SK-N-SH treated with all-trans-retinoic acid at 6 μM for 48 hours (cell line): ENCODE measurements around the gene ACADVL.

Experiments used
- ATAC-seq: fragments of 200-7000 bp; cut with Tn5 transposase; 3 replicates; pipeline ENCODE4 v1.9.1; 2020; ENCODE audit warnings: mild to moderate bottlenecking, moderate library complexity
- ARNTL ChIP-seq: fragments of 450-650 bp; formaldehyde crosslinking; IDR thresholded peaks from 2 replicates; pipeline ENCODE4 v1.5.0; 2020; ENCODE audit warnings: low read depth, mild to moderate bottlenecking, moderate library complexity, borderline replicate concordance
- BACH2 ChIP-seq: fragments of 250-450 bp; sonication (Bioruptor Pico); IDR thresholded peaks from 2 replicates; pipeline ENCODE4 v1.9.0; 2021; ENCODE audit warnings: mild to moderate bottlenecking, borderline replicate concordance
- CSDC2 ChIP-seq: fragments of 250-450 bp; sonication (Bioruptor Pico); IDR thresholded peaks from 2 replicates; pipeline ENCODE4 v1.5.0; 2020; ENCODE audit warnings: mild to moderate bottlenecking, moderate library complexity
- ESRRG ChIP-seq: fragments of 250-450 bp; sonication (Bioruptor Pico); IDR thresholded peaks from 2 replicates; pipeline ENCODE4 v1.6.1; 2021; ENCODE audit warnings: mild to moderate bottlenecking
- GLIS3 ChIP-seq: fragments of 250-450 bp; sonication (Bioruptor Pico); IDR thresholded peaks from 2 replicates; pipeline ENCODE4 v1.5.0; 2020; ENCODE audit warnings: mild to moderate bottlenecking, moderate library complexity
- ISL1 ChIP-seq: fragments of 250-450 bp; sonication (Bioruptor Pico); IDR thresholded peaks from 2 replicates; pipeline ENCODE4 v2.1.2; 2022; ENCODE audit warnings: mild to moderate bottlenecking, moderate library complexity
- OSR1 ChIP-seq: fragments of 250-450 bp; sonication (Bioruptor Pico); IDR thresholded peaks from 2 replicates; pipeline ENCODE4 v1.8.0; 2022; ENCODE audit warnings: moderate library complexity, mild to moderate bottlenecking, inconsistent platforms
- PPARA ChIP-seq: fragments of 250-450 bp; sonication (Bioruptor Pico); IDR thresholded peaks from 2 replicates; pipeline ENCODE4 v1.5.0; 2020; ENCODE audit warnings: mild to moderate bottlenecking, borderline replicate concordance
- RARB ChIP-seq: fragments of 250-450 bp; sonication (Bioruptor Pico); IDR thresholded peaks from 2 replicates; pipeline ENCODE4 v1.8.0; 2021; ENCODE audit warnings: mild to moderate bottlenecking, moderate library complexity
- TCF4 ChIP-seq: fragments of 250-450 bp; sonication (Bioruptor Pico); IDR thresholded peaks from 2 replicates; pipeline ENCODE4 v1.8.0; 2021; ENCODE audit warnings: mild to moderate bottlenecking, moderate library complexity, borderline replicate concordance
- TOX ChIP-seq: fragments of 250-450 bp; sonication (Bioruptor Pico); IDR thresholded peaks from 2 replicates; pipeline ENCODE4 v1.8.0; 2021; ENCODE audit warnings: mild to moderate bottlenecking, moderate library complexity, borderline replicate concordance
- ZC3H10 ChIP-seq: fragments of 250-450 bp; sonication (Bioruptor Pico); IDR thresholded peaks from 2 replicates; pipeline ENCODE4 v1.5.1; 2021; ENCODE audit warnings: mild to moderate bottlenecking, moderate library complexity
- ZFP3 ChIP-seq: fragments of 250-450 bp; sonication (Bioruptor Pico); IDR thresholded peaks from 2 replicates; pipeline ENCODE4 v1.5.0; 2020; ENCODE audit warnings: mild to moderate bottlenecking, moderate library complexity
- ZFP30 ChIP-seq: fragments of 450-650 bp; formaldehyde crosslinking; IDR thresholded peaks from 2 replicates; pipeline ENCODE4 v1.5.0; 2022; ENCODE audit warnings: mild to moderate bottlenecking, moderate library complexity
- ZNF565 ChIP-seq: fragments of 450-650 bp; formaldehyde crosslinking; conservative IDR thresholded peaks from 2 replicates; pipeline ENCODE4 v1.5.0; 2020; ENCODE audit warnings: low read depth, mild to moderate bottlenecking, moderate library complexity
- ZNF70 ChIP-seq: fragments of 450-650 bp; formaldehyde crosslinking; IDR thresholded peaks from 2 replicates; pipeline ENCODE4 v1.5.0; 2020; ENCODE audit warnings: mild to moderate bottlenecking, moderate library complexity
- ZNF8 ChIP-seq: fragments of 450-650 bp; formaldehyde crosslinking; IDR thresholded peaks from 2 replicates; pipeline ENCODE4 v1.5.0; 2020; ENCODE audit warnings: mild to moderate bottlenecking, moderate library complexity
- TF ChIP-seq, protein P1 (sequence below): fragments of 250-450 bp; sonication (Bioruptor Pico); IDR thresholded peaks from 2 replicates; pipeline ENCODE4 v1.8.0; 2020; ENCODE audit warnings: mild to moderate bottlenecking, moderate library complexity, borderline replicate concordance
- TF ChIP-seq, protein P2 (sequence below): fragments of 250-450 bp; sonication (Bioruptor Pico); IDR thresholded peaks from 2 replicates; pipeline ENCODE4 v1.5.1; 2021; ENCODE audit warnings: mild to moderate bottlenecking, moderate library complexity
- TF ChIP-seq, protein P3 (sequence below): fragments of 250-450 bp; sonication (Bioruptor Pico); IDR thresholded peaks from 2 replicates; pipeline ENCODE4 v1.5.1; 2020; ENCODE audit warnings: low read depth, mild to moderate bottlenecking, moderate library complexity
- TF ChIP-seq, protein P4 (sequence below): fragments of 250-450 bp; sonication (Bioruptor Pico); IDR thresholded peaks from 2 replicates; pipeline ENCODE4 v1.8.0; 2021; ENCODE audit warnings: low read depth, mild to moderate bottlenecking, moderate library complexity, borderline replicate concordance
- TF ChIP-seq, protein P5 (sequence below): fragments of 250-450 bp; sonication (Bioruptor Pico); IDR thresholded peaks from 2 replicates; pipeline ENCODE4 v1.5.0; 2020; ENCODE audit warnings: mild to moderate bottlenecking, moderate library complexity

Gene ACADVL

DNA sequence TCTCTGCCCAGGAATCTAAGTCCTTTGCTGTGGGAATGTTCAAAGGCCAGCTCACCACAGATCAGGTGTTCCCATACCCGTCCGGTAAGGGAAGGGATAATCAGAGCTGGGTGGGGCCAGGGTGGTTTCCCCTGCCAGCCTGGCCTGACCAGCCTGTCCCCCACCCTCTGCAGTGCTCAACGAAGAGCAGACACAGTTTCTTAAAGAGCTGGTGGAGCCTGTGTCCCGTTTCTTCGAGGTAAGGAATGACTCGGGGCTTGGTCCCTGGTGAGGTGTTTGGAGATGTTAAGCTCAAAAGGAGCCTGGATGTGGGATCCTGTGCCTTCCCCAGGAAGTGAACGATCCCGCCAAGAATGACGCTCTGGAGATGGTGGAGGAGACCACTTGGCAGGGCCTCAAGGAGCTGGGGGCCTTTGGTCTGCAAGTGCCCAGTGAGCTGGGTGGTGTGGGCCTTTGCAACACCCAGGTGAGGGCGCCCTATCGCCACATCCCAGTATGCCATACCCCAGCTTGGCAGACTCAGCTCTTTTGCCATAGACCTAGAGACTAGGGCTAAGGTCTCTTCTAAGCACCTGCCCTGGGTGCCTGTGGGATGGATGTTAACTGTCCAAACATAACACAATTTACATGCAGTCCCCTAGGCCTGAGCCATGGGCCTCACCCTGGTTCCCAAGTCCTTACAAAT is 997 bp downstream of the ACADVL start:
- ATAC-seq = peak; percentile 63
- peak; percentile 45; the same call in 1 of the 2 replicates for TF ChIP-seq ZNF70 (CRISPR knock-in tag)
- peak; percentile 84 for TF ChIP-seq GLIS3 (CRISPR knock-in tag)
- 0 out of 2 replicates have a peak, but pooled peaks have one; percentile 16 for TF ChIP-seq ESRRG (CRISPR knock-in tag)
- TF ChIP-seq ISL1 = no peak
- TF ChIP-seq ZC3H10 = 0 out of 2 replicates have a peak, but pooled peaks have one; percentile 4
- TF ChIP-seq CSDC2 = no peak
- no peak for TF ChIP-seq BACH2
- TF ChIP-seq ZFP3 (CRISPR knock-in tag) = no peak
- TF ChIP-seq, protein P1, sequence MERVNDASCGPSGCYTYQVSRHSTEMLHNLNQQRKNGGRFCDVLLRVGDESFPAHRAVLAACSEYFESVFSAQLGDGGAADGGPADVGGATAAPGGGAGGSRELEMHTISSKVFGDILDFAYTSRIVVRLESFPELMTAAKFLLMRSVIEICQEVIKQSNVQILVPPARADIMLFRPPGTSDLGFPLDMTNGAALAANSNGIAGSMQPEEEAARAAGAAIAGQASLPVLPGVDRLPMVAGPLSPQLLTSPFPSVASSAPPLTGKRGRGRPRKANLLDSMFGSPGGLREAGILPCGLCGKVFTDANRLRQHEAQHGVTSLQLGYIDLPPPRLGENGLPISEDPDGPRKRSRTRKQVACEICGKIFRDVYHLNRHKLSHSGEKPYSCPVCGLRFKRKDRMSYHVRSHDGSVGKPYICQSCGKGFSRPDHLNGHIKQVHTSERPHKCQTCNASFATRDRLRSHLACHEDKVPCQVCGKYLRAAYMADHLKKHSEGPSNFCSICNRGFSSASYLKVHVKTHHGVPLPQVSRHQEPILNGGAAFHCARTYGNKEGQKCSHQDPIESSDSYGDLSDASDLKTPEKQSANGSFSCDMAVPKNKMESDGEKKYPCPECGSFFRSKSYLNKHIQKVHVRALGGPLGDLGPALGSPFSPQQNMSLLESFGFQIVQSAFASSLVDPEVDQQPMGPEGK (CRISPR knock-in tag) = 0 out of 2 replicates have a peak, but pooled peaks have one; percentile 12
- TF ChIP-seq ZNF565 (CRISPR knock-in tag) = no peak
- TF ChIP-seq, protein P2, sequence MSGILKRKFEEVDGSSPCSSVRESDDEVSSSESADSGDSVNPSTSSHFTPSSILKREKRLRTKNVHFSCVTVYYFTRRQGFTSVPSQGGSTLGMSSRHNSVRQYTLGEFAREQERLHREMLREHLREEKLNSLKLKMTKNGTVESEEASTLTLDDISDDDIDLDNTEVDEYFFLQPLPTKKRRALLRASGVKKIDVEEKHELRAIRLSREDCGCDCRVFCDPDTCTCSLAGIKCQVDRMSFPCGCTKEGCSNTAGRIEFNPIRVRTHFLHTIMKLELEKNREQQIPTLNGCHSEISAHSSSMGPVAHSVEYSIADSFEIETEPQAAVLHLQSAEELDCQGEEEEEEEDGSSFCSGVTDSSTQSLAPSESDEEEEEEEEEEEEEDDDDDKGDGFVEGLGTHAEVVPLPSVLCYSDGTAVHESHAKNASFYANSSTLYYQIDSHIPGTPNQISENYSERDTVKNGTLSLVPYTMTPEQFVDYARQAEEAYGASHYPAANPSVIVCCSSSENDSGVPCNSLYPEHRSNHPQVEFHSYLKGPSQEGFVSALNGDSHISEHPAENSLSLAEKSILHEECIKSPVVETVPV (CRISPR knock-in tag) = no peak
- TF ChIP-seq, protein P3, sequence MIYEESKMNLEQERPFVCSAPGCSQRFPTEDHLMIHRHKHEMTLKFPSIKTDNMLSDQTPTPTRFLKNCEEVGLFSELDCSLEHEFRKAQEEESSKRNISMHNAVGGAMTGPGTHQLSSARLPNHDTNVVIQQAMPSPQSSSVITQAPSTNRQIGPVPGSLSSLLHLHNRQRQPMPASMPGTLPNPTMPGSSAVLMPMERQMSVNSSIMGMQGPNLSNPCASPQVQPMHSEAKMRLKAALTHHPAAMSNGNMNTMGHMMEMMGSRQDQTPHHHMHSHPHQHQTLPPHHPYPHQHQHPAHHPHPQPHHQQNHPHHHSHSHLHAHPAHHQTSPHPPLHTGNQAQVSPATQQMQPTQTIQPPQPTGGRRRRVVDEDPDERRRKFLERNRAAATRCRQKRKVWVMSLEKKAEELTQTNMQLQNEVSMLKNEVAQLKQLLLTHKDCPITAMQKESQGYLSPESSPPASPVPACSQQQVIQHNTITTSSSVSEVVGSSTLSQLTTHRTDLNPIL = no peak
- 0 out of 2 replicates have a peak, but pooled peaks have one; percentile 17 for TF ChIP-seq TCF4 (CRISPR knock-in tag)
- TF ChIP-seq TOX (CRISPR knock-in tag) = no peak
- TF ChIP-seq ZNF8 = 0 out of 2 replicates have a peak, but pooled peaks have one; percentile 11

DNA sequence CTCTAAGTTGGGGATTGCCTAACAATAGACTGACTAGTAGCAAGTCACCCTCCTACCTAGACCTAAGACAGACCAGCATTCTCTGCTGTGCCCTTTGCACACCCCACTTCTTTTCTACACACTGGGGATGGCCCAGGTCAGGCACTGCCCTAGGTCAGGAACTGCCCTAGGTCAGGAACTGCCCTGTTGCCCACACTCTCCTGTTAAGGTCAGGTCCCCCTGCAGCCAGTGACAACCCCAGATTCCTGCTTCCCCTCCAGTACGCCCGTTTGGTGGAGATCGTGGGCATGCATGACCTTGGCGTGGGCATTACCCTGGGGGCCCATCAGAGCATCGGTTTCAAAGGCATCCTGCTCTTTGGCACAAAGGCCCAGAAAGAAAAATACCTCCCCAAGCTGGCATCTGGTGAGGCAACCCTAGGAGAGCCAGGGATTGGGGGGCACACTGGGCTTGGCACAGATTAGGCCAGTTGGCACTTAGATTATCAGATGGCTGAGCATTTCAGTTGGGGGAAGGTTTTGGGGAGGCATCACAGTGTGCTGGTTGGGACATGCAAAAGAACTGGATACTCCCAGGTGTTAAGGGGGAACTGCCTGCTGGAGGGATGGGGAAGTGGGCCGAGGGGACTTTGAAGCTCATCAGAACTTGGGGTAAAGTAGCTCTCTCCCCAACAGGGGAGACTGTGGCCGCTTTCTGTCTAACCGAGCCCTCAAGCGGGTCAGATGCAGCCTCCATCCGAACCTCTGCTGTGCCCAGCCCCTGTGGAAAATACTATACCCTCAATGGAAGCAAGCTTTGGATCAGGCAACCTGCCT is 1.7 kb downstream of the ACADVL start:
- TF ChIP-seq BACH2 (no peak), OSR1 (no peak), ZNF565 (CRISPR knock-in tag) (no peak), ZC3H10 (no peak), ZFP30 (CRISPR knock-in tag) (no peak), TCF4 (CRISPR knock-in tag) (no peak), TOX (CRISPR knock-in tag) (no peak), ARNTL (no peak), ESRRG (CRISPR knock-in tag) (no peak), RARB (no peak), PPARA (no peak), ZFP3 (CRISPR knock-in tag) (no peak), ZNF70 (CRISPR knock-in tag) (no peak)
- TF ChIP-seq, protein P2 (CRISPR knock-in tag) = no peak
- TF ChIP-seq, protein P4, sequence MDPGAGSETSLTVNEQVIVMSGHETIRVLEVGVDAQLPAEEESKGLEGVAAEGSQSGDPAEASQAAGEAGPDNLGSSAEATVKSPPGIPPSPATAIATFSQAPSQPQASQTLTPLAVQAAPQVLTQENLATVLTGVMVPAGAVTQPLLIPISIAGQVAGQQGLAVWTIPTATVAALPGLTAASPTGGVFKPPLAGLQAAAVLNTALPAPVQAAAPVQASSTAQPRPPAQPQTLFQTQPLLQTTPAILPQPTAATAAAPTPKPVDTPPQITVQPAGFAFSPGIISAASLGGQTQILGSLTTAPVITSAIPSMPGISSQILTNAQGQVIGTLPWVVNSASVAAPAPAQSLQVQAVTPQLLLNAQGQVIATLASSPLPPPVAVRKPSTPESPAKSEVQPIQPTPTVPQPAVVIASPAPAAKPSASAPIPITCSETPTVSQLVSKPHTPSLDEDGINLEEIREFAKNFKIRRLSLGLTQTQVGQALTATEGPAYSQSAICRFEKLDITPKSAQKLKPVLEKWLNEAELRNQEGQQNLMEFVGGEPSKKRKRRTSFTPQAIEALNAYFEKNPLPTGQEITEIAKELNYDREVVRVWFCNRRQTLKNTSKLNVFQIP (CRISPR knock-in tag) = no peak
- TF ChIP-seq, protein P5, sequence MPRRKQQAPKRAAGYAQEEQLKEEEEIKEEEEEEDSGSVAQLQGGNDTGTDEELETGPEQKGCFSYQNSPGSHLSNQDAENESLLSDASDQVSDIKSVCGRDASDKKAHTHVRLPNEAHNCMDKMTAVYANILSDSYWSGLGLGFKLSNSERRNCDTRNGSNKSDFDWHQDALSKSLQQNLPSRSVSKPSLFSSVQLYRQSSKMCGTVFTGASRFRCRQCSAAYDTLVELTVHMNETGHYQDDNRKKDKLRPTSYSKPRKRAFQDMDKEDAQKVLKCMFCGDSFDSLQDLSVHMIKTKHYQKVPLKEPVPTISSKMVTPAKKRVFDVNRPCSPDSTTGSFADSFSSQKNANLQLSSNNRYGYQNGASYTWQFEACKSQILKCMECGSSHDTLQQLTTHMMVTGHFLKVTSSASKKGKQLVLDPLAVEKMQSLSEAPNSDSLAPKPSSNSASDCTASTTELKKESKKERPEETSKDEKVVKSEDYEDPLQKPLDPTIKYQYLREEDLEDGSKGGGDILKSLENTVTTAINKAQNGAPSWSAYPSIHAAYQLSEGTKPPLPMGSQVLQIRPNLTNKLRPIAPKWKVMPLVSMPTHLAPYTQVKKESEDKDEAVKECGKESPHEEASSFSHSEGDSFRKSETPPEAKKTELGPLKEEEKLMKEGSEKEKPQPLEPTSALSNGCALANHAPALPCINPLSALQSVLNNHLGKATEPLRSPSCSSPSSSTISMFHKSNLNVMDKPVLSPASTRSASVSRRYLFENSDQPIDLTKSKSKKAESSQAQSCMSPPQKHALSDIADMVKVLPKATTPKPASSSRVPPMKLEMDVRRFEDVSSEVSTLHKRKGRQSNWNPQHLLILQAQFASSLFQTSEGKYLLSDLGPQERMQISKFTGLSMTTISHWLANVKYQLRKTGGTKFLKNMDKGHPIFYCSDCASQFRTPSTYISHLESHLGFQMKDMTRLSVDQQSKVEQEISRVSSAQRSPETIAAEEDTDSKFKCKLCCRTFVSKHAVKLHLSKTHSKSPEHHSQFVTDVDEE (CRISPR knock-in tag) = no peak
- TF ChIP-seq, protein P3 = no peak
- ATAC-seq = no peak
